ENCODE data around the gene TRIM24. TPM values are rescaled to one million over a fixed set of nuclear protein-coding genes. Genes with fewer than 3 reads are reported as not detected.

TRIM24 gene
- total and polyA plus RNA-seq, 4 donors, result 7.5 to 19.7 (median 11.2) TPM

- H3K27me3 ChIP-seq (ENCODE audit: control insufficient read depth in 4 of 4, insufficient read depth in 4 of 4, low read length in 3 of 4), result no peaks in the 10 kb centered on the region
- H3K36me3 ChIP-seq (ENCODE audit: control insufficient read depth in 4 of 4, insufficient read depth in 3 of 4, low read depth in 1 of 4, low read length in 3 of 4), result no peaks in the 10 kb centered on the region
- no peak for TF ChIP-seq HNF4A (conservative IDR thresholded peaks at IDR 0.05)
- no peak overlapping the region for H3K4me3 ChIP-seq (ENCODE audit: low read depth in 1 of 3, low read length in 3 of 3)
- no peaks in the 10 kb centered on the region for H3K9me3 ChIP-seq (ENCODE audit: control insufficient read depth in 4 of 4, low read length in 3 of 4)
- DNase-seq (ENCODE audit: low spot score), result no peak
- H3K9ac ChIP-seq (ENCODE audit: low read depth in 1 of 2, low read length in 2 of 2), result no peak overlapping the region
- H3K27ac ChIP-seq (ENCODE audit: low read depth in 1 of 2, low read length in 2 of 2), result no peak overlapping the region
- WGBS, result 88% methylated on average over 18 of the region's 18 CpGs
- H3K4me1 ChIP-seq (ENCODE audit: control insufficient read depth in 4 of 4, insufficient read depth in 4 of 4, low read length in 3 of 4), result peaks cover 0 to 9% (median 6%) of the 10 kb centered on the region in 4 donors
Observed at GRCh38 chr7:138458576-138459412, 1.3 kb upstream of the TRIM24 start.

- TF ChIP-seq HNF4G (IDR thresholded peaks at IDR 0.05) (no peak), SP1 (IDR thresholded peaks at IDR 0.05) (peak; percentile 82), FOXA2 (IDR thresholded peaks at IDR 0.05) (no peak), REST (IDR thresholded peaks at IDR 0.05) (no peak), CTCF (IDR thresholded peaks at IDR 0.05; ENCODE audit: low read depth, low read length, missing input control) (peak; percentile 37), EGR1 (IDR thresholded peaks at IDR 0.05; ENCODE audit: low read depth in 2 of 2) (peak in 1 of 2 donors; percentile 28), TAF1 (conservative IDR thresholded peaks at IDR 0.05) (peak; percentile 49), JUND (IDR thresholded peaks at IDR 0.05) (peak in 1 of 2 donors; percentile 8), HNF4A (conservative IDR thresholded peaks at IDR 0.05) (peak in 1 of 2 donors; percentile 7), YY1 (IDR thresholded peaks at IDR 0.05) (no peak), RAD21 (IDR thresholded peaks at IDR 0.05) (peak; percentile 55 to 65), GABPA (IDR thresholded peaks at IDR 0.05 in 1 of 2, conservative IDR thresholded peaks at IDR 0.05 in 1 of 2) (peak in 1 of 2 donors; percentile 61), RXRA (IDR thresholded peaks at IDR 0.05) (no peak), NR2F2 (IDR thresholded peaks at IDR 0.05) (peak; percentile 25), MAX (IDR thresholded peaks at IDR 0.05) (no peak), ZBTB33 (IDR thresholded peaks at IDR 0.05) (peak; percentile 92), FOXA1 (IDR thresholded peaks at IDR 0.05) (peak; percentile 47), ATF3 (IDR thresholded peaks at IDR 0.05) (no peak)
- H3K27ac ChIP-seq (ENCODE audit: low read depth in 1 of 2, low read length in 2 of 2), result peak overlapping the region in 1 of 2 donors; percentile 4
- H3K4me1 ChIP-seq (ENCODE audit: control insufficient read depth in 4 of 4, insufficient read depth in 4 of 4, low read length in 3 of 4), result peaks cover 1 to 14% (median 7%) of the 10 kb centered on the region in 4 donors
- H3K4me3 ChIP-seq (ENCODE audit: low read depth in 1 of 3, low read length in 3 of 3), result peak overlapping the region in 2 of 3 donors; percentile 55
- no peaks in the 10 kb centered on the region for H3K27me3 ChIP-seq (ENCODE audit: control insufficient read depth in 4 of 4, insufficient read depth in 4 of 4, low read length in 3 of 4)
- H3K9ac ChIP-seq (ENCODE audit: low read depth in 1 of 2, low read length in 2 of 2), result peak overlapping the region in 1 of 2 donors; percentile 25
- 3% methylated on average over 31 of the region's 31 CpGs for WGBS
- DNase-seq (ENCODE audit: low spot score), result no peak
- no peaks in the 10 kb centered on the region for H3K36me3 ChIP-seq (ENCODE audit: control insufficient read depth in 4 of 4, insufficient read depth in 3 of 4, low read depth in 1 of 4, low read length in 3 of 4)
- H3K9me3 ChIP-seq (ENCODE audit: control insufficient read depth in 4 of 4, low read length in 3 of 4), result no peaks in the 10 kb centered on the region
Observed at GRCh38 chr7:138459413-138460175, 465 bp upstream of the TRIM24 start.

All from liver (tissue), 9 donors.